Measurements from ENCODE around the gene CLDN12.
"Not testable (repeated sequence)": the region's sequence is repeated elsewhere in the genome, so short reads cannot be mapped to it uniquely, and the experiment has no call there.

Gene CLDN12

DNA sequence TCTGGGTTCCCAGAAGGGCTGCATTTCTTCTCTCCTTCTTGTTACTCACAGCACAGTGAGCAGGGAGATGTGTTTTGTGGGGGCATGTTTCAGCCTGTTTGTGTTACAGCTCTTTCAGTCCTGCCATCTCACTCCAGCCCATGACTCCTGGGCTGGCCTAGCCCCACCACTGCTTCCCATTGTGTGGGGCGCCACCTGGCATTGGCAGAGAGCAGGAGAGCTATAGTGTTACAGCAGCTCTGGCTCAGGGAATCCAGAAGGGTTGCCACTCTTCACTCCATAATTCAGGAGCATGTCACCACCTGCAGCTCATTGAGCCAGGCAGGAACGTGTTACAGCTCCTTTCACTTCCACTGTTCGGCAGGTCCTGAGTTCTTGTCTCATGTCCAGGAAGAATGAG, 30.0 kb downstream of the CLDN12 start:
- DNase-seq (ENCODE audit: low read depth), result no peak

- DNase-seq (ENCODE audit: low read depth), result no peak
Measured at GRCh38 chr7:90445633-90446032, 42.4 kb downstream of the CLDN12 start.

DNA sequence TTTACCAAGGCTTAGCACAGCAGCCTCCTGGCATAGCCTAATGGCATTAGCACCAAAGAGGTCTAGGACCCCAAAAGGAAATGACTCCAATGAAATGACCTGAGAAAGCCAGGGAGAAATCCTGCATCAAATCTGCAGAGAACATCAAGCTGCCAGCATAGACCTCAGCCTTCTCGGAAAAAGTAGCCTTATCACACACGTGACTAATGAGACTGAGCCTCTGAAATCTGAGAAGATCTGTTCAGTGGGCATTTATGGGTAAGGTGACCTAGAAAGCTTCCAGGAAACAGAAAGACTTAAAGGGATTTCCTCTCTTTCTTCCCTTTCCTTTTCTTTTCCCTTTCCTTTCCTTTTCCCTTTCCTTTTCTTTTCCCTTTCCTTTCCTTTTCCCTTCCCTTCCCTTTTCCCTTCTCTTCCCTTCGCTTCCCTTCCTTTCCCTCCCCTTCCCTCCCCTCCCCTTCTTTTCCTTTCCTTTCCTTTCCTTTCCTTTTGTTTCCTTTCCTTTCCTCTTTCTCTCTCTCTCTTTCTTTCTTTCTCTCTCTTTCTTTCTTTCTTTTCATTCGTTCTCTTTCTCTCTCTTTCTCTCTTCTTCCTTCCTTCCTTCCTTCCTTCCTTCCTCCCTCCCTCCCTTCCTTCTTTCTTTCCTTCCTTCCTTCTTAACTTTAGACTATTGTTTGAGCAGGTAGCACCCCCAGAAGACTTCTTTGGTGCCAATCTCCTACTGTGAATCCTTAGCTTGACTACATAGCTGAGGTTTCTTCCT, 43.1 kb downstream of the CLDN12 start:
- no peak for DNase-seq (ENCODE audit: low read depth)

DNA sequence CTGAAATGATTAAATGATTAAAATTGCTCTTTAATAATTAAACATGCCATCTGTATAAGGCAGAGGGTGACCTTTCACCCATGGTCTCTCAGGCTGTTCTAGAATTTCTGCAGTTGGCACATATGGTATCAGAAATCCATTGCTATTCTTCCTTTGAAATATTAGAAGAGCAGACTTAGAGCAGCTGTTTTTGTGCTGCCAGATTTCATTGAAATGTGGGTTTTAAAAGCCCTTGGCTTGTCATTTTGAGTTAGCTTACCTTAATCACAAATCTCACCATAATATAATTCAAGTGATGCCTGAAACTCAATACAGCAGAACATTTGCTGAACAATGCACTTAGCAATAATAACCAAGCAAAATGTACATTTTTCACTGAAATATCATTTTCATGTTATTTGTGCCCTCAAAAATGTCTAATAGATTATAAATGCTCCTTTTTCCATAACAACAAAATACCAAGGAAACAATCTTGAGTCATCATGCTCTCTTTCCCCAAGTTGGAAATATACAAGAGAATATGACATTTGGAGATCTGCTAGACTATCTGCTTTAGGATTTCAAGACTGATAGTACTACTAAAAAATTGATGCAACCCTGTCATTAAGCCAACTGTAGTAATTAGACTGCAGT, 50.1 kb downstream of the CLDN12 start:
- no peak for DNase-seq (ENCODE audit: low read depth)

- DNase-seq (ENCODE audit: low read depth), result no peak
Measured at GRCh38 chr7:90453931-90454330, 50.7 kb downstream of the CLDN12 start.

- DNase-seq (ENCODE audit: low read depth), result no peak
Measured at GRCh38 chr7:90455163-90456030, 52.1 kb downstream of the CLDN12 start.

DNA sequence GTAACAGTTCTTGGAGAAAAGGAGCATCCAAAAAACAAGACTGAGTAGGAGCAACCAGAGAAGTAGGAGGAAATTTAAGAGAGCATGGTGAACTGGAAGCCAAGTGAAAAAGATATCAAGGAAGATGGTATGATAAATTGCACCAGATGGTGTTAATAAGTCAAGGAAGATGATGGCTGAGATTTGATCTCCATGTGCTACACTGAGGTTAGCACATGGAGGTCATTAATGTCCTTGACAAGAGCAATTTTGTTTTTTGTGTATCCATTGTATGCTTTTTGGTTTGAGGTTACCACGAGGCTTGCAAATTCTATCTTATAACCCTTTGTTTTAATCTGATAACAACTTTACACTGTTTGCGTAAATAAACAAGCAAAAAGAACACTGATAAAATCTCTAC, 54.8 kb downstream of the CLDN12 start:
- DNase-seq (ENCODE audit: low read depth), result no peak

DNA sequence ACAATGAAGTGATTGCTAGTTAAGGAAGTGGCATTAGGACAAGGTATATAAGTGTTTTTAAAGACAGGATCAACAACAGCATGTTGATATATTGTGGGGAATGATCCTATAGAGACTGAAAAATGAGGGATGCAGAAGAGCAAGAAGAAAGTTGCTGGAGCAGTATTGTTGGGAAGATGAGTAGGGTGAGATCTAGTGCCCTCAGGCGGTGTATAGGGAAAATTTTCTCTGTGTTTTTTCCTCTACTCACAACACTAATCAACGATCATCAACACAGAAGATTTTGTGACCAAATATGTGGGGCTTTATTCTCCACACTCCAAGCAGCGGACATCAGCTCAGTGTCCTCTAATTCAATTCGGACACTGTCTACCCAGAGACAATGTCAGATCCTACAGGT, 56.6 kb downstream of the CLDN12 start:
- no peak for DNase-seq (ENCODE audit: low read depth)

GRCh38 chr7:90461219-90461618, 58.0 kb downstream of the CLDN12 start:
- DNase-seq (ENCODE audit: low read depth), result no peak

- not testable (repeated sequence) for DNase-seq (ENCODE audit: low read depth)
Measured at GRCh38 chr7:90463151-90463628, 59.9 kb downstream of the CLDN12 start.

Data from stimulated activated CD8-positive, alpha-beta memory T cell treated with anti-CD3 and anti-CD28 coated beads, Interleukin-12 subunit alpha, Interleukin-12 subunit beta, amount 100 ng/mL, for 4 hours (primary cell).